Measurements from ENCODE around the gene MEPCE.

Gene MEPCE

DNA sequence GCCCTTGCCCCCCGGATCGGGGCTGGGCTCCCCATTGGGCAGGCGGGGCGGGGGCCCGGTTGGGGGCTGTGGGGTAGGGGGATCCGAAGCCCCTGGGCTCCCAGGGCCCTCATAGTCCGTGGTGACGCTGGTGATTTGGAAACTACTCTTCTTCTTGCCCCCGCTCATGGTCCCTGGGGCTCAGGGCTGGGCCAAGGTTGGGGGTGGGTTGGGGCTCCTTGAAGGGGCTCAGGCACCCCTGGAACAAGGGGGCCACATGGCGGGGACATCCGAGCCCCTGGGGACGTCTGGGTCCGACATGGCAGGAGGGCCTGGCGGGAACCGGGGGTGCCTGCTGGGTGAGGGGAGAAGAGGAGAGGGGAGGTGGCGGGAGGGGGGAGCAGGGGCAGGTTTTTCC lies 48.2 kb downstream of the MEPCE start:
- H3K36me3 ChIP-seq (ENCODE audit: control insufficient read depth in 2 of 2, insufficient read depth in 1 of 2, low read length in 2 of 2) = peaks cover 3 to 21% of the 10 kb centered on the region in 2 experiments; a peak in 2 of 3 replicates
- peaks cover 9% of the 10 kb centered on the region for H3K4me1 ChIP-seq (ENCODE audit: control insufficient read depth, insufficient read depth, low read length)
- H3K9me3 ChIP-seq (ENCODE audit: control insufficient read depth, insufficient read depth, low read depth, low read length) = no peaks in the 10 kb centered on the region
- peak overlapping the region; percentile 84 for H3K4me3 ChIP-seq (ENCODE audit: low read depth, low read length)
- POLR2A ChIA-PET = interaction anchor here (0.6 to 3.2 kb wide), 6 partner anchors 49 to 239 kb away, joined by 3 to 32 read pairs (median 6); partner anchors contain the start of genes FBXO24, LRCH4 and ZCWPW1
- TF ChIP-seq REPIN1 (tag by site-specific recombination; IDR thresholded peaks at IDR 0.05; ENCODE audit: low read depth) = no peak
- TF ChIP-seq SCRT1 (tag by site-specific recombination; IDR thresholded peaks at IDR 0.05; ENCODE audit: borderline replicate concordance) = no peak
- no peak for TF ChIP-seq ZNF837 (tag by site-specific recombination; IDR thresholded peaks at IDR 0.05)
- TF ChIP-seq ZNF777 (tag by site-specific recombination; IDR thresholded peaks at IDR 0.05; ENCODE audit: borderline replicate concordance) = no peak
- TF ChIP-seq ZNF677 (tag by site-specific recombination; IDR thresholded peaks at IDR 0.05) = no peak
- no peak for TF ChIP-seq ZNF10 (tag by site-specific recombination; IDR thresholded peaks at IDR 0.05)
- no peak for TF ChIP-seq ZNF558 (tag by site-specific recombination; IDR thresholded peaks at IDR 0.05)
- no peak for TF ChIP-seq MZF1 (tag by site-specific recombination; IDR thresholded peaks at IDR 0.05; ENCODE audit: borderline replicate concordance)
- no peak for TF ChIP-seq ZNF561 (tag by site-specific recombination; IDR thresholded peaks at IDR 0.05; ENCODE audit: borderline replicate concordance)
- TF ChIP-seq, protein P1, sequence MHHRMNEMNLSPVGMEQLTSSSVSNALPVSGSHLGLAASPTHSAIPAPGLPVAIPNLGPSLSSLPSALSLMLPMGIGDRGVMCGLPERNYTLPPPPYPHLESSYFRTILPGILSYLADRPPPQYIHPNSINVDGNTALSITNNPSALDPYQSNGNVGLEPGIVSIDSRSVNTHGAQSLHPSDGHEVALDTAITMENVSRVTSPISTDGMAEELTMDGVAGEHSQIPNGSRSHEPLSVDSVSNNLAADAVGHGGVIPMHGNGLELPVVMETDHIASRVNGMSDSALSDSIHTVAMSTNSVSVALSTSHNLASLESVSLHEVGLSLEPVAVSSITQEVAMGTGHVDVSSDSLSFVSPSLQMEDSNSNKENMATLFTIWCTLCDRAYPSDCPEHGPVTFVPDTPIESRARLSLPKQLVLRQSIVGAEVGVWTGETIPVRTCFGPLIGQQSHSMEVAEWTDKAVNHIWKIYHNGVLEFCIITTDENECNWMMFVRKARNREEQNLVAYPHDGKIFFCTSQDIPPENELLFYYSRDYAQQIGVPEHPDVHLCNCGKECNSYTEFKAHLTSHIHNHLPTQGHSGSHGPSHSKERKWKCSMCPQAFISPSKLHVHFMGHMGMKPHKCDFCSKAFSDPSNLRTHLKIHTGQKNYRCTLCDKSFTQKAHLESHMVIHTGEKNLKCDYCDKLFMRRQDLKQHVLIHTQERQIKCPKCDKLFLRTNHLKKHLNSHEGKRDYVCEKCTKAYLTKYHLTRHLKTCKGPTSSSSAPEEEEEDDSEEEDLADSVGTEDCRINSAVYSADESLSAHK (tag by site-specific recombination; IDR thresholded peaks at IDR 0.05) = no peak
- CTCF ChIA-PET = interaction anchor here (0.7 to 2.9 kb wide), 4 partner anchors 9 to 82 kb away, joined by 3 to 24 read pairs (median 14); no protein-coding TSS in a partner anchor
- peak overlapping the region; percentile 80; the same call in 1 of the 2 replicates for H3K27ac ChIP-seq (ENCODE audit: extremely low read depth, low read depth, low read length)

DNA sequence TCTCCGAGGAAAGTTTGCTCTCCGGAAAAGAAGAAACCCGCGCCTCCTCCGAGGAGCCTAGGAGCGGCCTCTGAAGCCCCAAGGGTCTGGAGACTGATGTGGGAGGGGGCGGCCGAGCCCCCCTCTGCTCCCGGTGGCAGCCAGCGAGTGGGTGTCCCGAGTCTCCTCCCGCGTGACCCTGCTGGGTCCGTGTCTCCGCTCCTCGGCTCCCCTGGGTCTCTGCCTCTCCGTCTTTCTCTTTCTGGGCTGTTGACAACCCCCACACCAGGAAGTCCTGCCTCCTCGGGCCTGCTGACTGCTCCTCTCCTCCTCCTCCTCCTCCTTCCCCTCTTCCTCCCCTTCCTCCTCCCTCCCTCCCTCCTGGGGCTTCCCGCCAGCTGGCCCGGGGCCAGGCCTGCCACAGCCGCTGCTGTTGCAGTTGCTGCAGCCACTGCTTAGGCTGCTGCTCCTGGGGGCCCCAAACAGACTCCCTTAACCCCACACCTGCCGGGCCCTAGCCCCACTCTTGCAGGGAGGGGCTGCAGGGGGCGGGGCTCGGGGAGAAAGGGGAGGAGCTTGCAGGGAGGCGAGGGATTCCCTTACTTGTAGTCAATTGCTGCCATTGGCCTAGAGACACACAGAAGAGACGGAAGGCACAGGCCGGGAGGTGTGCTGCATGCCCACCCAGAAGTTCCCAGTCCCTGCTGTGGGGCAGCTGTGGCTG lies 49.5 kb downstream of the MEPCE start, which contains the start of gene TSC22D4:
Gene TSC22D4 (minus strand): TSS at position 257 of the 703 bp plus-strand sequence. CDS start 1,176 bp downstream, outside the sequence.
- ChIA-PET CTCF (interaction anchor here (0.9 to 2.9 kb wide), 8 partner anchors 10 to 227 kb away, joined by 3 to 24 read pairs (median 4); partner anchors contain the start of gene POP7), POLR2A (interaction anchor here (0.6 to 3.2 kb wide), 14 partner anchors 9 to 385 kb away, joined by 3 to 32 read pairs (median 4); partner anchors contain the start of genes EPHB4, FBXO24, LRCH4 and MEPCE)
- H3K36me3 ChIP-seq (ENCODE audit: control insufficient read depth in 2 of 2, insufficient read depth in 1 of 2, low read length in 2 of 2) = peaks cover 3 to 12% of the 10 kb centered on the region in 2 experiments; a peak in 2 of 3 replicates
- peak within 1 kb of the TSS; percentile 84 for H3K4me3 ChIP-seq (ENCODE audit: low read depth, low read length)
- H3K9me3 ChIP-seq (ENCODE audit: control insufficient read depth, insufficient read depth, low read depth, low read length) = no peaks in the 10 kb centered on the region
- H3K27ac ChIP-seq (ENCODE audit: extremely low read depth, low read depth, low read length) = peak within 1 kb of the TSS; percentile 80
- peaks cover 7% of the 10 kb centered on the region for H3K4me1 ChIP-seq (ENCODE audit: control insufficient read depth, insufficient read depth, low read length)
- peak; percentile 97; the same call in 1 of the 2 replicates for TF ChIP-seq ZNF221 (tag by site-specific recombination; IDR thresholded peaks at IDR 0.05; ENCODE audit: borderline replicate concordance)
- TF ChIP-seq ZNF19 (tag by site-specific recombination; IDR thresholded peaks at IDR 0.05; ENCODE audit: low read depth) = no peak
- no peak for TF ChIP-seq TRIM28 (IDR thresholded peaks at IDR 0.05; ENCODE audit: borderline replicate concordance, low read length)
- peak; percentile 98 for TF ChIP-seq ZNF423 (tag by site-specific recombination; IDR thresholded peaks at IDR 0.05)
- TF ChIP-seq ZNF121 (tag by site-specific recombination; IDR thresholded peaks at IDR 0.05) = no peak
- TF ChIP-seq KLF10 (tag by site-specific recombination; IDR thresholded peaks at IDR 0.05) = peak; percentile 90
- TF ChIP-seq ZNF433 (tag by site-specific recombination; IDR thresholded peaks at IDR 0.05; ENCODE audit: low read depth) = no peak
- TF ChIP-seq ZNF768 (tag by site-specific recombination; IDR thresholded peaks at IDR 0.05) = no peak
- TF ChIP-seq ZNF37A (tag by site-specific recombination; IDR thresholded peaks at IDR 0.05) = no peak
- TF ChIP-seq ZNF174 (tag by site-specific recombination; IDR thresholded peaks at IDR 0.05) = no peak
- peak; percentile 93 for TF ChIP-seq ZBTB7A (tag by site-specific recombination; IDR thresholded peaks at IDR 0.05; ENCODE audit: low read depth)
- TF ChIP-seq, protein P2, sequence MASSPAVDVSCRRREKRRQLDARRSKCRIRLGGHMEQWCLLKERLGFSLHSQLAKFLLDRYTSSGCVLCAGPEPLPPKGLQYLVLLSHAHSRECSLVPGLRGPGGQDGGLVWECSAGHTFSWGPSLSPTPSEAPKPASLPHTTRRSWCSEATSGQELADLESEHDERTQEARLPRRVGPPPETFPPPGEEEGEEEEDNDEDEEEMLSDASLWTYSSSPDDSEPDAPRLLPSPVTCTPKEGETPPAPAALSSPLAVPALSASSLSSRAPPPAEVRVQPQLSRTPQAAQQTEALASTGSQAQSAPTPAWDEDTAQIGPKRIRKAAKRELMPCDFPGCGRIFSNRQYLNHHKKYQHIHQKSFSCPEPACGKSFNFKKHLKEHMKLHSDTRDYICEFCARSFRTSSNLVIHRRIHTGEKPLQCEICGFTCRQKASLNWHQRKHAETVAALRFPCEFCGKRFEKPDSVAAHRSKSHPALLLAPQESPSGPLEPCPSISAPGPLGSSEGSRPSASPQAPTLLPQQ (tag by site-specific recombination; IDR thresholded peaks at IDR 0.05) = peak; percentile 91
- peak; percentile 95 for TF ChIP-seq ZNF324 (tag by site-specific recombination; IDR thresholded peaks at IDR 0.05)
- TF ChIP-seq, protein P3, sequence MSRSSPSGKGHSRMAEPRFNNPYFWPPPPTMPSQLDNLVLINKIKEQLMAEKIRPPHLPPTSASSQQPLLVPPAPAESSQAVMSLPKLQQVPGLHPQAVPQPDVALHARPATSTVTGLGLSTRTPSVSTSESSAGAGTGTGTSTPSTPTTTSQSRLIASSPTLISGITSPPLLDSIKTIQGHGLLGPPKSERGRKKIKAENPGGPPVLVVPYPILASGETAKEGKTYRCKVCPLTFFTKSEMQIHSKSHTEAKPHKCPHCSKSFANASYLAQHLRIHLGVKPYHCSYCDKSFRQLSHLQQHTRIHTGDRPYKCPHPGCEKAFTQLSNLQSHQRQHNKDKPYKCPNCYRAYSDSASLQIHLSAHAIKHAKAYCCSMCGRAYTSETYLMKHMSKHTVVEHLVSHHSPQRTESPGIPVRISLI (tag by site-specific recombination; IDR thresholded peaks at IDR 0.05) = no peak
- no peak for TF ChIP-seq ZNF248 (tag by site-specific recombination; IDR thresholded peaks at IDR 0.05)
- no peak for TF ChIP-seq HOXA7 (CRISPR knock-in tag; IDR thresholded peaks at IDR 0.05; ENCODE audit: borderline replicate concordance)
- TF ChIP-seq, protein P4, sequence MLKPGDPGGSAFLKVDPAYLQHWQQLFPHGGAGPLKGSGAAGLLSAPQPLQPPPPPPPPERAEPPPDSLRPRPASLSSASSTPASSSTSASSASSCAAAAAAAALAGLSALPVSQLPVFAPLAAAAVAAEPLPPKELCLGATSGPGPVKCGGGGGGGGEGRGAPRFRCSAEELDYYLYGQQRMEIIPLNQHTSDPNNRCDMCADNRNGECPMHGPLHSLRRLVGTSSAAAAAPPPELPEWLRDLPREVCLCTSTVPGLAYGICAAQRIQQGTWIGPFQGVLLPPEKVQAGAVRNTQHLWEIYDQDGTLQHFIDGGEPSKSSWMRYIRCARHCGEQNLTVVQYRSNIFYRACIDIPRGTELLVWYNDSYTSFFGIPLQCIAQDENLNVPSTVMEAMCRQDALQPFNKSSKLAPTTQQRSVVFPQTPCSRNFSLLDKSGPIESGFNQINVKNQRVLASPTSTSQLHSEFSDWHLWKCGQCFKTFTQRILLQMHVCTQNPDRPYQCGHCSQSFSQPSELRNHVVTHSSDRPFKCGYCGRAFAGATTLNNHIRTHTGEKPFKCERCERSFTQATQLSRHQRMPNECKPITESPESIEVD (tag by site-specific recombination; IDR thresholded peaks at IDR 0.05) = no peak; the same call in 1 of the 2 replicates

All from HEK293 (cell line).